IMR-90 (cell line): ENCODE results near the gene MYH6. TPM values are rescaled to one million over a fixed set of nuclear protein-coding genes. Genes with fewer than 3 reads are reported as not detected.

ENCODE experiments used
- ATAC-seq: fragments of 200-7000 bp; cut with Tn5 transposase; 2 replicates; pipeline ENCODE4 v1.9.1; 2020; ENCODE audit warnings: low read depth, mild to moderate bottlenecking, moderate library complexity
- BruUV-seq: library from RNA; stranded (reverse); fragments of 400-500 nt; replicated peaks from 2 replicates; lab custom pipeline; 2021; lab: Mats Ljungman, UMichigan
- CTCF ChIA-PET: fragments of 300-600 bp; formaldehyde crosslinking; extraction: SDS; loops from one replicate; lab custom pipeline; 2021; ENCODE audit warnings: antibody characterized with exemption; lab: Yijun Ruan, JAX
- POLR2A ChIA-PET: fragments of 300-600 bp; sonication (Branson Sonifier 250); formaldehyde crosslinking; loops from one replicate; lab custom pipeline; 2022; ENCODE audit warnings: antibody characterized with exemption; ENCODE audit not compliant: unreplicated experiment; lab: Charles Lee
- DNase-seq: peaks from one replicate; pipeline ENCODE4 v3.0.0; 2013
- H2AFZ ChIP-seq: replicated peaks from 2 replicates; pipeline ENCODE3; 2013; ENCODE audit warnings: low read length, mild to moderate bottlenecking; ENCODE audit not compliant: poor library complexity
- H2AK5ac ChIP-seq: 2 replicates; pipeline ENCODE4 v1.6.1; 2013; ENCODE audit warnings: low read depth, low read length, inconsistent platforms
- H2AK9ac ChIP-seq: replicated peaks from 2 replicates; pipeline ENCODE3; 2013; ENCODE audit warnings: mild to moderate bottlenecking, low read depth, low read length, moderate library complexity; ENCODE audit not compliant: poor library complexity
- H2BK120ac ChIP-seq: 2 replicates; pipeline ENCODE4 v1.6.1; 2013; ENCODE audit warnings: low read depth, low read length, inconsistent platforms
- H2BK15ac ChIP-seq: 3 replicates; pipeline ENCODE4 v1.6.1; 2013; ENCODE audit warnings: low read depth, low read length, inconsistent platforms
- H2BK20ac ChIP-seq: 2 replicates; pipeline ENCODE4 v1.6.1; 2013; ENCODE audit warnings: low read depth, mild to moderate bottlenecking, inconsistent platforms, low read length, moderate library complexity
- H2BK5ac ChIP-seq: 2 replicates; pipeline ENCODE4 v1.6.1; 2013; ENCODE audit warnings: mild to moderate bottlenecking, low read depth, low read length, inconsistent platforms; ENCODE audit not compliant: poor library complexity, severe bottlenecking
- H3K14ac ChIP-seq: replicated peaks from 2 replicates; pipeline ENCODE4 v1.6.1; 2013; ENCODE audit warnings: low read depth, low read length, inconsistent platforms
- H3K18ac ChIP-seq: 2 replicates; pipeline ENCODE4 v1.6.1; 2013; ENCODE audit warnings: low read depth, low read length, control low read depth
- H3K23ac ChIP-seq: 2 replicates; pipeline ENCODE4 v1.6.1; 2013; ENCODE audit warnings: low read depth, low read length, inconsistent platforms
- H3K27ac ChIP-seq: 2 replicates; pipeline ENCODE4 v1.5.1; 2013; ENCODE audit warnings: mild to moderate bottlenecking, control low read depth, low read length; ENCODE audit not compliant: insufficient read depth
- H3K27me3 ChIP-seq: 2 replicates; pipeline ENCODE4 v1.6.1; 2013; ENCODE audit warnings: low read length; ENCODE audit not compliant: control insufficient read depth, insufficient read depth
- H3K36me3 ChIP-seq: 2 replicates; pipeline ENCODE4 v1.6.1; 2013; ENCODE audit warnings: low read length, mixed read lengths; ENCODE audit not compliant: control insufficient read depth, insufficient read depth
- H3K4ac ChIP-seq: 2 replicates; pipeline ENCODE4 v1.6.1; 2013; ENCODE audit warnings: low read depth, low read length, inconsistent platforms
- H3K4me1 ChIP-seq: 2 replicates; pipeline ENCODE4 v1.6.1; 2013; ENCODE audit warnings: low read length, mixed read lengths; ENCODE audit not compliant: control insufficient read depth, insufficient read depth
- H3K4me2 ChIP-seq: 2 replicates; pipeline ENCODE4 v1.6.1; 2013; ENCODE audit warnings: low read depth, mild to moderate bottlenecking, control low read depth, low read length, moderate library complexity
- H3K4me3 ChIP-seq: 2 replicates; pipeline ENCODE4 v1.5.1; 2013; ENCODE audit warnings: low read depth, mild to moderate bottlenecking, control low read depth, low read length, moderate library complexity; ENCODE audit not compliant: insufficient read depth
- H3K56ac ChIP-seq: 2 replicates; pipeline ENCODE4 v1.6.1; 2013; ENCODE audit warnings: low read length, inconsistent platforms; ENCODE audit not compliant: insufficient read depth; ENCODE audit errors: extremely low read depth
- H3K79me1 ChIP-seq, 2 experiments: 2 replicates each; pipeline ENCODE4 v1.6.1; 2013; ENCODE audit warnings: low read length in 2 of 2, inconsistent platforms in 1 of 2, low read depth in 1 of 2
- H3K9ac ChIP-seq: 2 replicates; pipeline ENCODE4 v1.6.1; 2013; ENCODE audit warnings: low read depth, low read length, control low read depth
- H3K9me1 ChIP-seq: 2 replicates; pipeline ENCODE4 v1.6.1; 2013; ENCODE audit warnings: low read length, inconsistent platforms; ENCODE audit not compliant: insufficient read depth
- H3K9me3 ChIP-seq: 2 replicates; pipeline ENCODE4 v1.6.1; 2013; ENCODE audit warnings: low read length; ENCODE audit not compliant: control insufficient read depth, insufficient read depth
- H4K20me1 ChIP-seq: 2 replicates; pipeline ENCODE4 v1.6.1; 2013; ENCODE audit warnings: low read length, inconsistent platforms; ENCODE audit not compliant: insufficient read depth
- H4K5ac ChIP-seq: 2 replicates; pipeline ENCODE4 v1.6.1; 2013; ENCODE audit warnings: mild to moderate bottlenecking, low read depth, low read length, control low read depth
- H4K8ac ChIP-seq, 2 experiments: 2 replicates each; pipeline ENCODE4 v1.6.1; 2013; ENCODE audit warnings: low read depth in 2 of 2, low read length in 2 of 2, control low read depth in 1 of 2, inconsistent platforms in 1 of 2
- H4K91ac ChIP-seq: 2 replicates; pipeline ENCODE4 v1.6.1; 2013; ENCODE audit warnings: low read depth, low read length, inconsistent platforms; ENCODE audit not compliant: insufficient read depth
- BHLHE40 ChIP-seq: fragments of 150-350 bp; IDR thresholded peaks from 2 replicates; pipeline ENCODE4 v1.6.1; 2016; ENCODE audit warnings: mild to moderate bottlenecking, low read depth, low read length
- CEBPB ChIP-seq: IDR thresholded peaks from 2 replicates; pipeline ENCODE4 v1.6.1; 2012; ENCODE audit warnings: low read depth, low read length, improper control_type of control experiment
- CHD1 ChIP-seq: IDR thresholded peaks from 2 replicates; pipeline ENCODE4 v1.6.1; 2012; ENCODE audit warnings: low read depth, low read length, improper control_type of control experiment
- CTCF ChIP-seq: conservative IDR thresholded peaks from 2 replicates; pipeline ENCODE4 v1.5.1; 2012; ENCODE audit warnings: mild to moderate bottlenecking, low read depth, low read length, improper control_type of control experiment
- ELK1 ChIP-seq: fragments of 150-350 bp; IDR thresholded peaks from 2 replicates; pipeline ENCODE4 v1.6.1; 2016; ENCODE audit warnings: low read depth, mild to moderate bottlenecking, low read length, moderate library complexity, borderline replicate concordance
- FOS ChIP-seq: fragments of 150-350 bp; IDR thresholded peaks from 2 replicates; pipeline ENCODE4 v1.6.1; 2016; ENCODE audit warnings: low read depth, low read length
- MAFK ChIP-seq: IDR thresholded peaks from 2 replicates; pipeline ENCODE4 v1.6.1; 2012; ENCODE audit warnings: low read depth, low read length, improper control_type of control experiment
- MAZ ChIP-seq: IDR thresholded peaks from 2 replicates; pipeline ENCODE4 v1.6.1; 2012; ENCODE audit warnings: low read depth, mild to moderate bottlenecking, low read length, improper control_type of control experiment, moderate library complexity, borderline replicate concordance
- MXI1 ChIP-seq: IDR thresholded peaks from 2 replicates; pipeline ENCODE4 v1.6.1; 2012; ENCODE audit warnings: low read depth, mild to moderate bottlenecking, low read length, moderate library complexity, borderline replicate concordance
- NFE2L2 ChIP-seq: fragments of 150-350 bp; IDR thresholded peaks from 2 replicates; pipeline ENCODE4 v1.6.1; 2016; ENCODE audit warnings: low read depth, mild to moderate bottlenecking, low read length
- POLR2A ChIP-seq: IDR thresholded peaks from 2 replicates; pipeline ENCODE4 v1.6.1; 2012; ENCODE audit warnings: mild to moderate bottlenecking, low read depth, low read length
- RAD21 ChIP-seq: IDR thresholded peaks from 2 replicates; pipeline ENCODE4 v1.6.1; 2012; ENCODE audit warnings: low read length, improper control_type of control experiment
- RCOR1 ChIP-seq: IDR thresholded peaks from 2 replicates; pipeline ENCODE4 v1.6.1; 2012; ENCODE audit warnings: mild to moderate bottlenecking, low read length, improper control_type of control experiment; ENCODE audit not compliant: insufficient replicate concordance
- RFX5 ChIP-seq: IDR thresholded peaks from 2 replicates; pipeline ENCODE4 v1.8.0; 2012; ENCODE audit warnings: low read depth, mild to moderate bottlenecking, low read length, moderate library complexity
- SMC3 ChIP-seq: fragments of 150-350 bp; IDR thresholded peaks from 2 replicates; pipeline ENCODE4 v1.6.1; 2016; ENCODE audit warnings: low read depth, mild to moderate bottlenecking, antibody characterized with exemption, low read length, moderate library complexity
- USF2 ChIP-seq: fragments of 150-350 bp; IDR thresholded peaks from 2 replicates; pipeline ENCODE4 v1.6.1; 2017; ENCODE audit warnings: mild to moderate bottlenecking, antibody characterized with exemption, low read length, low read depth
- WGBS, 2 experiments: methylation state at CpG; one replicate each; pipeline versions ENCODE4 v1.1.5 to v1.1.7; 2013; ENCODE audit warnings: missing lambda C conversion rate in 2 of 2; ENCODE audit not compliant: insufficient read length in 1 of 2; ENCODE audit errors: extremely low coverage in 2 of 2; 5-methylcytosine and 5-hydroxymethylcytosine counted together
- dilution Hi-C: fragments of 300-500 bp; cut with HindIII; formaldehyde crosslinking; loops from one replicate; pipeline ENCODE4 v1.14.3; 2018; ENCODE audit warnings: low sequenced_read_pairs; ENCODE audit not compliant: unreplicated experiment
- in situ Hi-C: fragments of 300-500 bp; cut with MboI; formaldehyde crosslinking; loops from 3 replicates; pipeline ENCODE4 v1.14.3; 2019; ENCODE audit warnings: low sequenced_read_pairs, inconsistent platforms, mixed read lengths
- intact Hi-C: fragments of 100-400 bp; cut with micrococcal nuclease; formaldehyde crosslinking; loops from 2 replicates; pipeline ENCODE4 v1.10.0; 2022
- polyA plus RNA-seq, 3 experiments: library from polyadenylated mRNA; depleted of rRNA; stranded (reverse); fragments of >200 nt; gene quantifications; 2 replicates each; pipeline ENCODE4 v1.2.3, GENCODE V29; 2012; ENCODE audit warnings: low replicate concordance in 1 of 3
- total RNA-seq: library from RNA; depleted of rRNA; stranded (reverse); fragments of >200 nt; gene quantifications from 2 replicates; pipeline ENCODE4 v1.2.3, GENCODE V29; 2012

Gene MYH6
- total and polyA plus RNA-seq, 2 of the 4 experiments (the other 2 are of a cell fraction), result not detected

GRCh38 chr14:23358042-23358441, 50.0 kb downstream of the MYH6 start:
- Histone ChIP-seq H3K9me3 (no peaks in the 10 kb centered on the region), H3K4me2 (no peak overlapping the region), H3K36me3 (peaks cover 36% of the 10 kb centered on the region), H3K23ac (no peak overlapping the region), H3K56ac (no peak overlapping the region), H2BK120ac (no peak overlapping the region), H4K91ac (no peak overlapping the region), H2BK15ac (no peak overlapping the region), H3K4me3 (no peak overlapping the region), H2BK5ac (no peak overlapping the region), H2BK20ac (no peak overlapping the region), H3K9me1 (peaks cover 6% of the 10 kb centered on the region; the same call in 1 of the 2 replicates), H3K4ac (no peak overlapping the region), H2AK5ac (no peak overlapping the region), H4K5ac (no peak overlapping the region), H4K8ac (no peak overlapping the region), H3K14ac (no peak overlapping the region), H3K79me1 (peaks cover 4 to 18% of the 10 kb centered on the region in 2 experiments; a peak in 2 of 4 replicates), H3K27ac (no peak overlapping the region), H4K20me1 (peaks cover 12% of the 10 kb centered on the region; the same call in 1 of the 2 replicates), H3K18ac (no peak overlapping the region), H3K27me3 (no peaks in the 10 kb centered on the region), H2AFZ (no peak overlapping the region), H3K9ac (no peak overlapping the region), H3K4me1 (peaks cover 2% of the 10 kb centered on the region), H2AK9ac (no peak overlapping the region)
- no TSS peak for BruUV-seq
- ChIA-PET CTCF (interaction anchor here (0.8 to 1.2 kb wide), 2 partner anchors 10 to 22 kb away, joined by 3 read pairs; no protein-coding TSS in a partner anchor), POLR2A (no interaction called here)
- no peak for DNase-seq
- dilution Hi-C loops (no loop called here), in situ Hi-C loops (no loop called here), intact Hi-C loops (no loop called here)
- ATAC-seq, result no peak
- WGBS, 2 experiments, result 83% methylated on average over 3 of the region's 3 CpGs; no CpG with 5 or more reads in 1 of the 2 experiments
- no peak for TF ChIP-seq FOS
- no peak for TF ChIP-seq RFX5
- no peak for TF ChIP-seq ELK1
- no peak for TF ChIP-seq MXI1
- no peak for TF ChIP-seq BHLHE40
- TF ChIP-seq CHD1, result no peak
- TF ChIP-seq MAZ, result no peak
- no peak for TF ChIP-seq NFE2L2
- TF ChIP-seq CTCF, result no peak
- no peak for TF ChIP-seq MAFK
- TF ChIP-seq RCOR1, result no peak
- no peak for TF ChIP-seq SMC3
- TF ChIP-seq RAD21, result no peak
- no peak for TF ChIP-seq POLR2A
- no peak for TF ChIP-seq USF2
- no peak for TF ChIP-seq CEBPB
